HT1080 (cell line): ENCODE data around the gene PLK3. TPM values are rescaled to one million over a fixed set of nuclear protein-coding genes. Genes with fewer than 3 reads are reported as not detected.

Experiments
- DNase-seq: peaks from one replicate; pipeline ENCODE4 v3.0.0-alpha.2; 2015; ENCODE audit warnings: low read depth
- small RNA-seq: library from RNA; depleted of rRNA; stranded (forward); fragments of <200 nt; gene quantifications from one replicate; pipeline ENCODE3, GENCODE V24; 2014
- total RNA-seq: library from RNA; depleted of rRNA; stranded (reverse); fragments of >200 nt; shearing (Covaris generic); gene quantifications from 2 replicates; pipeline ENCODE4 v1.2.3, GENCODE V29; 2014; rRNA removed

Gene PLK3
- total RNA-seq, 1 experiment from 2014 or later, result 28.3 TPM

GRCh38 chr1:44853201-44853600 is 53.0 kb downstream of the PLK3 start:
- DNase-seq, result no peak

GRCh38 chr1:44854970-44855369 is 54.8 kb downstream of the PLK3 start:
- DNase-seq, result no peak

Small RNAs within 50 kb of the gene (small RNA-seq; reads per million reads assigned to genes)
- gene AL136380.1, result not detected
- 146 reads per million, percentile 96 among the genes with 10 or more reads in this experiment for gene SNORD38A
- gene SNORD38B, result not detected
- 2,521 reads per million, percentile 99 among the genes with 10 or more reads in this experiment for gene SNORD46
- not detected for gene SNORD55

Other genes with a start within 250 kb of the PLK3 start
- 3.9 and 4.2 TPM in 2 replicates for gene TMEM53, start 125.9 kb upstream of the PLK3 start, total RNA-seq
- not detected in 2 replicates for gene ARMH1, start 125.7 kb upstream of the PLK3 start, total RNA-seq
- gene RNU5D-1, start 69.2 kb upstream of the PLK3 start, total RNA-seq, result not detected in 2 replicates
- 69.9 and 75.6 TPM in 2 replicates for gene KIF2C, start 60.5 kb upstream of the PLK3 start, total RNA-seq
- gene RPS8, start 24.8 kb upstream of the PLK3 start, total RNA-seq, result 2,959 and 3,013 TPM in 2 replicates
- gene BEST4, start 12.2 kb upstream of the PLK3 start, total RNA-seq, result not detected in 2 replicates
- not detected in 2 replicates for gene DYNLT4, start 7.0 kb downstream of the PLK3 start, total RNA-seq
- 2.9 and 3.6 TPM in 2 replicates for gene BTBD19, start 8.1 kb downstream of the PLK3 start, total RNA-seq
- not detected in 2 replicates for gene PTCH2, start 42.9 kb downstream of the PLK3 start, total RNA-seq
- 30.5 and 31.0 TPM in 2 replicates for gene EIF2B3, start 186.2 kb downstream of the PLK3 start, total RNA-seq
- gene HECTD3, start 210.9 kb downstream of the PLK3 start, total RNA-seq, result 10.5 and 14.7 TPM in 2 replicates
- 134 and 140 TPM in 2 replicates for gene UROD, start 211.9 kb downstream of the PLK3 start, total RNA-seq